Measurements from ENCODE around the gene SMAP1.

Gene SMAP1

GRCh38 chr6:70797625-70798024 is 129.9 kb downstream of the SMAP1 start:
- no peak for TF ChIP-seq CTCF (IDR thresholded peaks at IDR 0.05; ENCODE audit: extremely low read depth, insufficient read depth, missing control alignments)
- peak; percentile 17 for DNase-seq (ENCODE audit: low spot score)
- in situ Hi-C loops (cut with MboI; ENCODE audit: low pct_unique_long_range_greater_than_20kb, low sequenced_read_pairs, unreplicated experiment), result no loop called here

- TF ChIP-seq CTCF (IDR thresholded peaks at IDR 0.05; ENCODE audit: extremely low read depth, insufficient read depth, missing control alignments), result no peak
- DNase-seq (ENCODE audit: low spot score), result no peak
- in situ Hi-C loops (cut with MboI; ENCODE audit: low pct_unique_long_range_greater_than_20kb, low sequenced_read_pairs, unreplicated experiment), result no loop called here
Measured at GRCh38 chr6:70806086-70806485, 138.4 kb downstream of the SMAP1 start.

- in situ Hi-C loops (cut with MboI; ENCODE audit: low pct_unique_long_range_greater_than_20kb, low sequenced_read_pairs, unreplicated experiment), result no loop called here
- no peak for DNase-seq (ENCODE audit: low spot score)
- TF ChIP-seq CTCF (IDR thresholded peaks at IDR 0.05; ENCODE audit: extremely low read depth, insufficient read depth, missing control alignments), result no peak
Measured at GRCh38 chr6:70811788-70812187, 144.1 kb downstream of the SMAP1 start.

- TF ChIP-seq CTCF (IDR thresholded peaks at IDR 0.05; ENCODE audit: extremely low read depth, insufficient read depth, missing control alignments), result no peak
- in situ Hi-C loops (cut with MboI; ENCODE audit: low pct_unique_long_range_greater_than_20kb, low sequenced_read_pairs, unreplicated experiment), result no loop called here
- DNase-seq (ENCODE audit: low spot score), result no peak
Measured at GRCh38 chr6:70813885-70814284, 146.2 kb downstream of the SMAP1 start.

GRCh38 chr6:70819646-70820045 is 152.0 kb downstream of the SMAP1 start:
- in situ Hi-C loops (cut with MboI; ENCODE audit: low pct_unique_long_range_greater_than_20kb, low sequenced_read_pairs, unreplicated experiment), result no loop called here
- DNase-seq (ENCODE audit: low spot score), result no peak
- TF ChIP-seq CTCF (IDR thresholded peaks at IDR 0.05; ENCODE audit: extremely low read depth, insufficient read depth, missing control alignments), result no peak

GRCh38 chr6:70820778-70821177 is 153.1 kb downstream of the SMAP1 start:
- TF ChIP-seq CTCF (IDR thresholded peaks at IDR 0.05; ENCODE audit: extremely low read depth, insufficient read depth, missing control alignments), result no peak
- in situ Hi-C loops (cut with MboI; ENCODE audit: low pct_unique_long_range_greater_than_20kb, low sequenced_read_pairs, unreplicated experiment), result no loop called here
- DNase-seq (ENCODE audit: low spot score), result no peak

- in situ Hi-C loops (cut with MboI; ENCODE audit: low pct_unique_long_range_greater_than_20kb, low sequenced_read_pairs, unreplicated experiment), result no loop called here
Measured at GRCh38 chr6:70821751-70822150, 154.1 kb downstream of the SMAP1 start.

More at GRCh38 chr6:70821751-70822150, 154.1 kb downstream of the SMAP1 start:
- TF ChIP-seq CTCF (IDR thresholded peaks at IDR 0.05; ENCODE audit: extremely low read depth, insufficient read depth, missing control alignments), result no peak
- DNase-seq (ENCODE audit: low spot score), result no peak

Data from GM13977 (cell line).